ENCODE results near the gene MICA.
"Not testable (repeated sequence)": the region's sequence is repeated elsewhere in the genome, so short reads cannot be mapped to it uniquely, and the experiment has no call there.

Gene MICA

DNA sequence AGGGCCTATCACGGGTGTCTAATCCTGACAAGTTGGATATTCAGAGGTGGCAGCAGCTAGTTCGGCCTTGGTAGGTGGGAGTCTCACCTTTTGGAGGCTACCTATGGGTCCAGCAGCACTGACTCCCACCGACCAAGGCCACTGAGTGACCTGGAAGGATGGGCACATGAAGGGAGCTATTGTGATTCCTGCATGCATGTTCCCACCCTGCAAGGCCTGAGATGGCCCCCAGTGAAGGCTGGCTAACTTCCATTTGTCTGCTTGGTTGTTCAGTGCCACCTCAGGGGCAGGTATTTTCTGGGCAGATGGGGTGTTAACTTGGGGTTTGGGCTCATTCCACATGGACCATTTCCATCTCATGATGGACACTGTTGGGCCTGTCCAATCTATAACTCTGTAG is 18.4 kb upstream of the MICA start:
- DNase-seq: no peak

GRCh38 chr6:31386099-31386498 is 17.3 kb upstream of the MICA start:
- DNase-seq: no peak

DNA sequence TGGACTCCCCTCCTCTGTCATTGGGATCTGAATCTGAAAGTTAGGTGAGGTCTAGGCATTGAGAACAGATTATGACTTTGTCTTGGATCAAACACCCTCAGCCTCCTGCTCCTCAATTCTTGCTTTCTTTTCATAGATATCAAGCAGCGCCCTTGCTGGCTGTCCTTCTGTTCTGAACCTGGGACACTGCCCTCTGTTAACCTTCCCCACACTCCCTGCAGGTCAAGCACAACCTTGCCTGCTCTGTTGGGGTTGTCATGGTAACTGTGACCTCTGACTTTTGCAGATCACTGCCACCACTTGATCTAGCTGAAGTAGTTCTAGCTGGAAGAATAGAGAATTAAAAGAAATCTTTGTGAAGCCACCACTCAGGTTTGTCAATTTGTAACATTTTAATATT is 16.4 kb upstream of the MICA start:
- DNase-seq: no peak

DNA sequence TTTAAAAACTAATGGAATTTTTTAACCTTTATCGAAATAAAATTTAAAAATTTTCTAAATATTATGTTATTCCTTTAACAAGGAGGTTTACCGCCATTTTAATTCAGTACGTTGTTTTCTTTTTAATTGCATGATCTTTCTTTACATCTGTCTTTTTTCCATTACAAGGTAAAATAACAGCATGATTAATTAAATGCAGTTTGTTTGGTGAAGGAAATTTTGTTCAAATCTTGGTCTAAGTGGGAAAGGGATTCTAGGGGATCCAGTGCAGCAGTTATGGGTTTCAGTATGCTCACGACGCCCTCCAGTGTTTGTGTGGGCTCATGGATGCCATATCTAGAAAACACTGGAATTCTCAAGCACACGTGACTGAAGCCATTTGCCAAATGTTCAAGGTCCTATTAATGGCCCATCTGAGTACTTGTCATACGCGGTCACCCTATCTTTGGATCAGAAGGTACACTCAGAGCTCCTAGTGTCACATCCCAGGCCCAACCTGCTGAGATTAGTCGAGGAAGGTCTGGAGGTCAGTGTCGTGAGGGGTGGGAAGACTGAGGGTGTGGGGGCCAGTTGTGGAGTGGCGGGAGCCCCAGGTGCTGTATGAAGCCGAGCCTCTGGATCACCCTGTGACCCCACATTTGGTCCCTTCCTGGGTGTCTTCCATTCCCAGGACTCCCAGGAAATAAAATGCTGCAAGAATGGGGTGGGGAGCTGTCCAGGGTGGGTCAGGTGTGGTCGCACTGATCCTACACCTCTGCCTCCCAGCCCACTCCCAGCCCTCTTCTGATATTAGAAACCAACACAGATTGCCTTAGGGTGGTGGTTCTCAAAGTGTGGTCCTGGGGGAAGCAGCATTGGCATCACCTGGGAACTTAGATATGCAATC is 14.2 kb upstream of the MICA start:
- DNase-seq: not testable (repeated sequence)

DNA sequence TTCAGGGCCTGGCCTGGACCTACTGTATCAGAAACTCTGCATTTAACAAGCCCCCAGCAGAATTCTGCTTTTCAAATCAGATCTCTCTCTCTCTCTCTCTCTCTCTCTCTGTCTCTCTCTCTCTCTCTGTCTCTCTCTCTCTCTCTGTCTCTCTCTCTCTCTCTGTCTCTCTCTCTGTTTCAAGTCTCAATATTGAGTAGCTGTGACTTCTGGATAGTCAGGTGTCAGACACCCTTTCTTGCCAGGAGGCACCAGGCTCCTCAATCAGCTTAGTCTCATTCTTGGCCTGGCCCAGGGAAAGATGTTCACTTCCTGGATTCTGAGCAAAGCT is 13.6 kb upstream of the MICA start:
- DNase-seq: not testable (repeated sequence)

- no peak for DNase-seq
Measured at GRCh38 chr6:31393932-31394331, 9.5 kb upstream of the MICA start.

- no peak for DNase-seq
Measured at GRCh38 chr6:31394381-31394780, 9.0 kb upstream of the MICA start.

GRCh38 chr6:31395832-31396231 is 7.6 kb upstream of the MICA start:
- DNase-seq: no peak

DNA sequence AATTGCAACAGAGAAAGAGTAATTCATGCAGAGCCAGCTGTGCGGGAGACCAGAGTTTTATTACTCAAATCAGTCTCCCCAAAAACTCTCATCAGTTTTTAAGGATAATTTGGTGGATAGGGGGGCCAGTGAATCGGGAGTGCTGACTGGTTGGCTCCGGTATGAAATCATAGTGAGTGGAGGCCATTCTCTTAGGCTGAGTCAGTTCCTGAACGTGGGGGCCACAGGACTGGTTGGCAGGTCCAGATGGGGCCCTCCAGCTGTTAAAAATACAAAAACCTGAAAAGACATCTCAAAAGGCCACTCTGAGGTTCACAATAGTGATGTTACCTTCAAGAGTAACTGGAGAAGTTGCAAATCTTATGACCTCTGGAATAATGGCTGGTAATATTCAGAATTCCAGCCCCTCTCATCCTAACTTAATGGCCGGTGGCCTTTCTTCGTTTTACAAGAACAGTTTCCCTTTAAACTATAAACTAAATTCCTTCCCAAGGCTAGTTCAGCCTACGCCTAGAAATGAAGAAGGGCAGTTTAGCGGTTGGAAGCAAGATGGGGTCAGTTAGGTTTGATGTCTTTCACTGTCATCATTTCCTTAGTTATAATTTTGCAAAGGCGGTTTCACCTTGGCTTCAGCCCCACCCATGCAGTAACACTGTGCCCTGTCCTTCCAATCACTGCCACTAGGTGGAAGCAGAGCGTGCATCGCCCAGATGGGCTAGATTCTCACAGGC is 6.8 kb upstream of the MICA start:
- DNase-seq: peak; percentile 44

DNA sequence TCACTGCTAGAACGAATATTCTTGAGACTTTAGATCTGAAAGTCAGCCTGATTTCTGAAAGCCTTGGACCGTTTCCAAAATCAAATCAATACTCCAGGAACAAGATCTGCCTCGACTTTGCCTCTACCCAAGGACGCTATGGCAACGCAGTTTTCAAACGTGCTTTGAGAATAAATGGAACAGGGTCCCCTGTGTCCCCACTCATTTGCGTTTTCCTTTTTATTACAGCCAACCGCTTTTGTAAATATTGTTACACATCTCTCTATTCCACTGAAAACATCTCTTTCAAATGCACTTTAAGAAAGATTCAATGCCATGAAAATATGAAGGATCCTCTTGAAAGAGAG is 6.3 kb upstream of the MICA start:
- DNase-seq: not testable (repeated sequence)

- DNase-seq: no peak
Measured at GRCh38 chr6:31397901-31398525, 5.4 kb upstream of the MICA start.

GRCh38 chr6:31399589-31400466 is 3.6 kb upstream of the MICA start:
- DNase-seq: peak; percentile 46

GRCh38 chr6:31400467-31401289 is 2.7 kb upstream of the MICA start:
- DNase-seq: no peak

- no peak for DNase-seq
Measured at GRCh38 chr6:31401403-31401802, 2.0 kb upstream of the MICA start.

DNA sequence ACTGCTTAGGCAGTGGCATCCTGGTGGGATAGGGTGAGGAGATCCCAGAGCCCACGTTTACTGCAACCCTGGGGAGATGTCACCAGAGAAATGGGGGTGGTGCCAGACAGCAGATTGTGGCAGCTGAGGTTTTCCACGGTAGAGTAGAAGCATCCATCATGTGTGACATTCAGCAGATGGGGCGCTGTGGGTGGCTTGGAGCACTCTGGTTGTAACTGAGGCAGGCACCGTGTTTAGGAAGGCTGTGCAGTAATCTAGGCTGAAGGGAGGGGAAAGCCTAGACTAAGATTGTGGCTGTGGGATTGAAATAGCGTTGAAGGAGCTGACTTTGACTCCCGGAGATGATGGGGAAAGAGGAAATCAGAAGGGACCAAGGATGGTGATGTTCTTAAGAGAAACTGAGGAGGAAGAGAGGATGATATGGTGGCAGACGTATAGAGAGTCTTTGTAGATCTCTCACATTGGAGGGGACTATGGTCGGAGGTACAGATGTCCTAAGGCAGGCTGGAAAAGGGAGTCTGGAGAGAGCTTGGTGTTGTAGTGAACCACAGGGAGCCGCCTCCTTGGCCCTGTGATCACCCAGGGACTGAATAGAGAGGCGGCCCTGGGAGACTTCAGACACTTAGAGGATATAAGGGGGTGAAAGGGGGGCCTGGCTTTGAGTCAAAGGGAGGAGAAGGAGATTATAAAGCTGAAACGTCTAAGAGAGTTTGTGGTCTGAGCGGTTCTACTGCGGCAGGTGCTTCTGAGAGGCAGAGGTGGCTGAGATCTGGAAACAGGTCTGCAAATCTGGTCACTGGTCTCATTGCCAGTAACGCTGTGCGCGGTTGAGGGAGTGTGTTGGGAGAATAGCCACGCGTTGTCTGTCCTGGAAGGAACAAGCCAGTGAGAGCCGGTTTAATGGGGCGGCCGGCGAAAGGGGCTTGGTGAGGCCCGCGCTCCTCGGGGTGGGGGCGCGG is 792 bp upstream of the MICA start:
- DNase-seq: no peak

- DNase-seq: not testable (repeated sequence)
Measured at GRCh38 chr6:31404061-31404364, 618 bp downstream of the MICA start.

- no peak for DNase-seq
Measured at GRCh38 chr6:31405996-31406395, 2.6 kb downstream of the MICA start.

- DNase-seq: no peak
Measured at GRCh38 chr6:31407699-31408098, 4.3 kb downstream of the MICA start.

GRCh38 chr6:31412506-31412905 is 9.1 kb downstream of the MICA start:
- no peak for DNase-seq

GRCh38 chr6:31414148-31414770 is 10.9 kb downstream of the MICA start:
- DNase-seq: not testable (repeated sequence)

Measured in NCI-H2029 treated with DMSO at 0.1 percent for 48 hours (cell line).